K562 (cell line): ENCODE results near the gene ATP9B. TPM values are rescaled to one million over a fixed set of nuclear protein-coding genes. Genes with fewer than 3 reads are reported as not detected.

ENCODE experiments used
- CBFB ChIP-seq: sonication (generic); formaldehyde crosslinking; IDR thresholded peaks from 2 replicates; pipeline ENCODE4 v1.4.0; 2020; ENCODE audit warnings: mild to moderate bottlenecking, missing genetic modification reagents
- FOXM1 ChIP-seq, 2 experiments: fragments of 450-650 bp in 1 of 2; sonication (generic) in 1 of 2; formaldehyde crosslinking in 1 of 2; IDR thresholded peaks; 2 replicates each; pipeline versions ENCODE4 v1.6.1 to v1.9.0; 2017 to 2022; ENCODE audit warnings: low read depth in 2 of 2, mild to moderate bottlenecking in 2 of 2, missing genetic modification reagents in 1 of 2, moderate library complexity in 1 of 2
- GTF3C2 ChIP-seq: IDR thresholded peaks from 3 replicates; pipeline ENCODE4 v1.6.1; 2011; ENCODE audit warnings: borderline replicate concordance, mild to moderate bottlenecking, moderate library complexity; ENCODE audit not compliant: insufficient read length; ENCODE audit errors: extremely low read depth
- SMARCA4 ChIP-seq: fragments of 450-650 bp; IDR thresholded peaks from 2 replicates; pipeline ENCODE4 v1.6.1; 2016
- THRB ChIP-seq: fragments of 450-650 bp; formaldehyde crosslinking; conservative IDR thresholded peaks from 2 replicates; pipeline ENCODE4 v1.4.0; 2022; ENCODE audit warnings: mild to moderate bottlenecking, missing genetic modification characterization
- ZNF780A ChIP-seq: fragments of 250-450 bp; sonication (Bioruptor Pico); IDR thresholded peaks from 2 replicates; pipeline ENCODE4 v1.5.0; 2021; ENCODE audit warnings: mild to moderate bottlenecking
- polyA plus RNA-seq, 8 experiments: library from polyadenylated mRNA; depleted of rRNA in 4 of 8; stranded (reverse) in 5 of 8; unstranded in 3 of 8; fragments of >200 nt; fragmentation: Nextera tagmentation in 2 of 8; fragmentation: Illumina TruSeq in 1 of 8; extraction: Ambion mirVana in 2 of 8; extraction: Trizol in 1 of 8; gene quantifications; 2 replicates each; pipeline versions ENCODE4 v1.2.1 to v1.2.3, GENCODE V29; 2011 to 2014; ENCODE audit warnings: inconsistent platforms in 1 of 8, missing spikeins in 1 of 8
- total RNA-seq, 7 experiments: library from RNA; depleted of rRNA in 6 of 7; stranded (reverse); fragments of >200 nt in 6 of 7; fragmentation: Illumina TruSeq in 2 of 7; extraction: Trizol in 2 of 7; gene quantifications; 2 replicates each; pipeline versions ENCODE4 v1.2.1 to v1.2.3, GENCODE V29; 2011 to 2021; ENCODE audit warnings: low replicate concordance in 1 of 7
- TF ChIP-seq, protein P1 (sequence below): fragments of 200-600 bp; sonication (generic); IDR thresholded peaks from one replicate; pipeline ENCODE4 v1.6.1; 2012; ENCODE audit warnings: mild to moderate bottlenecking, low read depth, low read length, inconsistent platforms

Gene ATP9B
- total and polyA plus RNA-seq, 9 of the 15 experiments (the other 6 are each of a cell fraction or from before 2014, with no cell fraction given), result 0.66 to 13.2 (median 7.9) TPM

GRCh38 chr18:79092874-79093273 is 23.7 kb downstream of the ATP9B start (continued):
- TF ChIP-seq, protein P1, sequence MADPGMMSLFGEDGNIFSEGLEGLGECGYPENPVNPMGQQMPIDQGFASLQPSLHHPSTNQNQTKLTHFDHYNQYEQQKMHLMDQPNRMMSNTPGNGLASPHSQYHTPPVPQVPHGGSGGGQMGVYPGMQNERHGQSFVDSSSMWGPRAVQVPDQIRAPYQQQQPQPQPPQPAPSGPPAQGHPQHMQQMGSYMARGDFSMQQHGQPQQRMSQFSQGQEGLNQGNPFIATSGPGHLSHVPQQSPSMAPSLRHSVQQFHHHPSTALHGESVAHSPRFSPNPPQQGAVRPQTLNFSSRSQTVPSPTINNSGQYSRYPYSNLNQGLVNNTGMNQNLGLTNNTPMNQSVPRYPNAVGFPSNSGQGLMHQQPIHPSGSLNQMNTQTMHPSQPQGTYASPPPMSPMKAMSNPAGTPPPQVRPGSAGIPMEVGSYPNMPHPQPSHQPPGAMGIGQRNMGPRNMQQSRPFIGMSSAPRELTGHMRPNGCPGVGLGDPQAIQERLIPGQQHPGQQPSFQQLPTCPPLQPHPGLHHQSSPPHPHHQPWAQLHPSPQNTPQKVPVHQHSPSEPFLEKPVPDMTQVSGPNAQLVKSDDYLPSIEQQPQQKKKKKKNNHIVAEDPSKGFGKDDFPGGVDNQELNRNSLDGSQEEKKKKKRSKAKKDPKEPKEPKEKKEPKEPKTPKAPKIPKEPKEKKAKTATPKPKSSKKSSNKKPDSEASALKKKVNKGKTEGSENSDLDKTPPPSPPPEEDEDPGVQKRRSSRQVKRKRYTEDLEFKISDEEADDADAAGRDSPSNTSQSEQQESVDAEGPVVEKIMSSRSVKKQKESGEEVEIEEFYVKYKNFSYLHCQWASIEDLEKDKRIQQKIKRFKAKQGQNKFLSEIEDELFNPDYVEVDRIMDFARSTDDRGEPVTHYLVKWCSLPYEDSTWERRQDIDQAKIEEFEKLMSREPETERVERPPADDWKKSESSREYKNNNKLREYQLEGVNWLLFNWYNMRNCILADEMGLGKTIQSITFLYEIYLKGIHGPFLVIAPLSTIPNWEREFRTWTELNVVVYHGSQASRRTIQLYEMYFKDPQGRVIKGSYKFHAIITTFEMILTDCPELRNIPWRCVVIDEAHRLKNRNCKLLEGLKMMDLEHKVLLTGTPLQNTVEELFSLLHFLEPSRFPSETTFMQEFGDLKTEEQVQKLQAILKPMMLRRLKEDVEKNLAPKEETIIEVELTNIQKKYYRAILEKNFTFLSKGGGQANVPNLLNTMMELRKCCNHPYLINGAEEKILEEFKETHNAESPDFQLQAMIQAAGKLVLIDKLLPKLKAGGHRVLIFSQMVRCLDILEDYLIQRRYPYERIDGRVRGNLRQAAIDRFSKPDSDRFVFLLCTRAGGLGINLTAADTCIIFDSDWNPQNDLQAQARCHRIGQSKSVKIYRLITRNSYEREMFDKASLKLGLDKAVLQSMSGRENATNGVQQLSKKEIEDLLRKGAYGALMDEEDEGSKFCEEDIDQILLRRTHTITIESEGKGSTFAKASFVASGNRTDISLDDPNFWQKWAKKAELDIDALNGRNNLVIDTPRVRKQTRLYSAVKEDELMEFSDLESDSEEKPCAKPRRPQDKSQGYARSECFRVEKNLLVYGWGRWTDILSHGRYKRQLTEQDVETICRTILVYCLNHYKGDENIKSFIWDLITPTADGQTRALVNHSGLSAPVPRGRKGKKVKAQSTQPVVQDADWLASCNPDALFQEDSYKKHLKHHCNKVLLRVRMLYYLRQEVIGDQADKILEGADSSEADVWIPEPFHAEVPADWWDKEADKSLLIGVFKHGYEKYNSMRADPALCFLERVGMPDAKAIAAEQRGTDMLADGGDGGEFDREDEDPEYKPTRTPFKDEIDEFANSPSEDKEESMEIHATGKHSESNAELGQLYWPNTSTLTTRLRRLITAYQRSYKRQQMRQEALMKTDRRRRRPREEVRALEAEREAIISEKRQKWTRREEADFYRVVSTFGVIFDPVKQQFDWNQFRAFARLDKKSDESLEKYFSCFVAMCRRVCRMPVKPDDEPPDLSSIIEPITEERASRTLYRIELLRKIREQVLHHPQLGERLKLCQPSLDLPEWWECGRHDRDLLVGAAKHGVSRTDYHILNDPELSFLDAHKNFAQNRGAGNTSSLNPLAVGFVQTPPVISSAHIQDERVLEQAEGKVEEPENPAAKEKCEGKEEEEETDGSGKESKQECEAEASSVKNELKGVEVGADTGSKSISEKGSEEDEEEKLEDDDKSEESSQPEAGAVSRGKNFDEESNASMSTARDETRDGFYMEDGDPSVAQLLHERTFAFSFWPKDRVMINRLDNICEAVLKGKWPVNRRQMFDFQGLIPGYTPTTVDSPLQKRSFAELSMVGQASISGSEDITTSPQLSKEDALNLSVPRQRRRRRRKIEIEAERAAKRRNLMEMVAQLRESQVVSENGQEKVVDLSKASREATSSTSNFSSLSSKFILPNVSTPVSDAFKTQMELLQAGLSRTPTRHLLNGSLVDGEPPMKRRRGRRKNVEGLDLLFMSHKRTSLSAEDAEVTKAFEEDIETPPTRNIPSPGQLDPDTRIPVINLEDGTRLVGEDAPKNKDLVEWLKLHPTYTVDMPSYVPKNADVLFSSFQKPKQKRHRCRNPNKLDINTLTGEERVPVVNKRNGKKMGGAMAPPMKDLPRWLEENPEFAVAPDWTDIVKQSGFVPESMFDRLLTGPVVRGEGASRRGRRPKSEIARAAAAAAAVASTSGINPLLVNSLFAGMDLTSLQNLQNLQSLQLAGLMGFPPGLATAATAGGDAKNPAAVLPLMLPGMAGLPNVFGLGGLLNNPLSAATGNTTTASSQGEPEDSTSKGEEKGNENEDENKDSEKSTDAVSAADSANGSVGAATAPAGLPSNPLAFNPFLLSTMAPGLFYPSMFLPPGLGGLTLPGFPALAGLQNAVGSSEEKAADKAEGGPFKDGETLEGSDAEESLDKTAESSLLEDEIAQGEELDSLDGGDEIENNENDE, result no peak
- TF ChIP-seq FOXM1 (IDR thresholded peaks at IDR 0.05; ENCODE audit: low read depth) (no peak), FOXM1 (CRISPR knock-in tag; IDR thresholded peaks at IDR 0.05; ENCODE audit: low read depth) (no peak), GTF3C2 (no peak), SMARCA4 (no peak), CBFB (CRISPR knock-in tag) (no peak), ZNF780A (CRISPR knock-in tag) (no peak), THRB (CRISPR knock-in tag) (no peak)
- TF ChIP-seq, all 486 proteins: peak for 0
